ENCODE data around the gene PPP2R5C.
"Not testable (repeated sequence)": the region's sequence is repeated elsewhere in the genome, so short reads cannot be mapped to it uniquely, and the experiment has no call there.

PPP2R5C gene

DNA sequence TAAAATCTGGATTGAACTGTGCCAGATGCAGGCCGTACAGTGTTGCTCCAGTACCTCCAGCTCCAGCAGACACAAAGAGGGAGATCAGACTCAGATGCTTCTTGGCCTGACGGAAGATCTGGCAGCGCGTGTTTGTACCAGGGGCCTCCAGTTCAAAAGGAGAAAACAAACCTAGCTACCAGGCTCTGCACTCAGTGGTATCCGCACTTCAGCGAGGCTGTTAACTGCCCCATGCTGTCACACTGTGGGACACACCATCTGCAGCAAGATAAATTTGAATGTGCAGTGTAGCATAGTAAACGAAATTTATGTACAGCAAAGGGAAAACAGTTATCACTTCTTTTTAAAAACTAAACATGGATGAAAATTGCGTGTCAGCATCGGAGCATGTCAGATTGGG, 208.0 kb downstream of the PPP2R5C start:
- DNase-seq (ENCODE audit: low read depth), result no peak
- no peak for TF ChIP-seq CTCF (conservative IDR thresholded peaks at IDR 0.05; ENCODE audit: low read length)
- H3K4me3 ChIP-seq (ENCODE audit: low read length), result no peak overlapping the region

- no peak for DNase-seq (ENCODE audit: low read depth)
- no peak for TF ChIP-seq CTCF (conservative IDR thresholded peaks at IDR 0.05; ENCODE audit: low read length)
- H3K4me3 ChIP-seq (ENCODE audit: low read length), result no peak overlapping the region
Observed at GRCh38 chr14:101970830-101971400, 209.4 kb downstream of the PPP2R5C start.

DNA sequence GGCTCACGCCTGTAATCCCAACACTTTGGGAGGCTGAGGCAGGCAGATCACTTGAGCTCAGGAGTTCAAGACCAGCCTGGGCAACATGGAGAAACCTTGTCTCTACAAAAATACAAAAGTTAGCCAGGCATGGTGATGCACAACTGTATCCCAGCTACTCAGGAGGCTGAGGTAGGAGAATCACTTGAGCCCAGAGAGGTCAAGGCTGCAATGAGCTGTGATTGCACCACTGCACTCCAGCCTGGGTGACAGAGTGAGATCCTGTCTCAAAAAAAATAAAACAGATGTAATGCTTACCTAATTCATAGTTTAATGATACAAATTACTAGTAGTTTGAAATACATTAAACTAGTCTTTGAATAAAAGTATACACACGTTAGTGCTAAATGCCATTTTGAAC, 209.9 kb downstream of the PPP2R5C start:
- DNase-seq (ENCODE audit: low read depth); H3K4me3 ChIP-seq (ENCODE audit: low read length): not testable (repeated sequence)

GRCh38 chr14:101972126-101972866, 210.8 kb downstream of the PPP2R5C start:
- TF ChIP-seq CTCF (conservative IDR thresholded peaks at IDR 0.05; ENCODE audit: low read length), result no peak
- peak overlapping the region; percentile 25 for H3K4me3 ChIP-seq (ENCODE audit: low read length)
- DNase-seq (ENCODE audit: low read depth), result peak; percentile 99

DNA sequence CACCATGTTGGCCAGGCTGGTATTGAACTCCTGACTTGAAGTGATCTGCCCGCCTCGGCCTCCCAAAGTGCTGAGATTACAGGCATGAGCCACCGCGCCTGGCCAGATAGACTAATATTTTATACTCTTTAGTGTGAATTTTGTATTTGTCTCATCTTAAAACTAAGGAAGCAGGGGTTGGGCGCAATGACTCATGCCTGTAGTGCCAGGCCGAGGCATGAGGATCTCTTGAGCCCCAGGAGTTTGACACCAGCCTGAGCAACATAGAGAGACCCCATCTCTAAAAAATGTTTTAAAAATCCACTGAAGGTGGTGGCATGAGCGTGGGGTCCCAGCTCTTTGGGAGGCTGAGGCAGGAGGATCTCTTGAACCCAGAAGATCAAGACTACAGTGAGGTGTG, 211.8 kb downstream of the PPP2R5C start:
- no peak for DNase-seq (ENCODE audit: low read depth)
- H3K4me3 ChIP-seq (ENCODE audit: low read length), result no peak overlapping the region
- no peak for TF ChIP-seq CTCF (conservative IDR thresholded peaks at IDR 0.05; ENCODE audit: low read length)

GRCh38 chr14:101975231-101975630, 213.7 kb downstream of the PPP2R5C start:
- no peak for DNase-seq (ENCODE audit: low read depth)
- no peak overlapping the region for H3K4me3 ChIP-seq (ENCODE audit: low read length)
- no peak for TF ChIP-seq CTCF (conservative IDR thresholded peaks at IDR 0.05; ENCODE audit: low read length)
